Progenitor cell of endocrine pancreas (in vitro differentiated cells): Measurements from ENCODE around the gene KCNK13. TPM values are rescaled to one million over a fixed set of nuclear protein-coding genes. Genes with fewer than 3 reads are reported as not detected.
"Not testable (repeated sequence)": the region's sequence is repeated elsewhere in the genome, so short reads cannot be mapped to it uniquely, and the experiment has no call there.

Experiments used
- DNase-seq: peaks from one replicate; pipeline ENCODE4 v3.0.0; 2021; ENCODE audit warnings: low spot score; ENCODE audit not compliant: unreplicated experiment
- H3K27ac Mint-ChIP-seq: 2 replicates; pipeline ENCODE4 v1.8.0; 2021; ENCODE audit warnings: mild to moderate bottlenecking, moderate library complexity, mixed read lengths
- H3K27me3 Mint-ChIP-seq: 2 replicates; pipeline ENCODE4 v1.8.0; 2021; ENCODE audit warnings: mixed read lengths
- H3K36me3 Mint-ChIP-seq: 2 replicates; pipeline ENCODE4 v1.8.0; 2022; ENCODE audit warnings: mixed read lengths; ENCODE audit not compliant: insufficient read depth
- H3K4me1 Mint-ChIP-seq: 2 replicates; pipeline ENCODE4 v1.8.0; 2021; ENCODE audit warnings: low read depth, mixed read lengths
- H3K4me3 Mint-ChIP-seq: 2 replicates; pipeline ENCODE4 v1.8.0; 2021; ENCODE audit warnings: low read depth, mild to moderate bottlenecking, moderate library complexity, mixed read lengths
- H3K9me3 Mint-ChIP-seq: 2 replicates; pipeline ENCODE4 v1.8.0; 2021; ENCODE audit warnings: low read depth, mixed read lengths
- CTCF ChIP-seq: fragments of 200-600 bp; sonication (generic); IDR thresholded peaks from one replicate; pipeline ENCODE4 v1.5.0; 2021; ENCODE audit warnings: antibody characterized with exemption, mild to moderate bottlenecking; ENCODE audit not compliant: unreplicated experiment
- total RNA-seq: library from RNA; stranded (reverse); gene quantifications from 2 replicates; pipeline ENCODE4 v1.2.1, GENCODE V29; 2021

Gene KCNK13
- total RNA-seq, 1 donor from 2014 or later, result not detected

GRCh38 chr14:90204516-90204915 is 142.7 kb downstream of the KCNK13 start:
- no peak overlapping the region for H3K27ac Mint-ChIP-seq
- DNase-seq, result no peak
- no peak overlapping the region for H3K4me3 Mint-ChIP-seq
- H3K36me3 Mint-ChIP-seq, result no peaks in the 10 kb centered on the region
- no peaks in the 10 kb centered on the region for H3K27me3 Mint-ChIP-seq
- H3K4me1 Mint-ChIP-seq, result no peaks in the 10 kb centered on the region
- H3K9me3 Mint-ChIP-seq, result peaks cover 9% of the 10 kb centered on the region
- TF ChIP-seq CTCF, result no peak

DNA sequence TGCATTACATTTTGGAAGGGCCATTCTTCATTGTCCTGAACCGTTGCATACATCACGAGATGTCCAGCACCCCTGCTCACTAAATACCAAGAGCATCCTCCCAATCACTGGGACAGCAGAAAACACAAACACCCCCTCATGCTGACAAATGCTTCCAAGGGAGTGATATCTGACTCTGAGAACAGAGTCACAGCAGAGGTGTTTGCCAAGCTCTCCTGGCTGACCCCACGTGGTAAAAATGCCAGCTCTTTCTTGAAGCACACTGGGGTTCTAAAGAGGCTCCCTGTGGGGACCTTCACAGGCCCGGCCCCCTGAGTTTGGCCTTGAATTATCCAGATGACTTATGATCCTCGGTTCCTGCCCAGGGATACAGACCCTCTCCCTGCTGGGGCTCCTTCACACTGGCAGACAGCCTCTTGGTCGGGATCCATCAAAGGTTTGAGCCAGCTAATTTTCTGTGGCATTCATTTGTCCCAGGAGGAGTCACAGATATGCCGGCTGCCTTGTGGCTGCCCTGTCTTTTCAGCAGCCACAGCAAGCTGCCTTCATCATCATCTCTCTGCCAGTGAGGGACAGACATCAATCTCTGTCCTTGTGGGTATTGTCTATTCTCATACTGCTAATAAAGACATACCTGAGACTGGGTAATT is 151.4 kb downstream of the KCNK13 start:
- no peak for DNase-seq
- Mint-ChIP-seq H3K9me3 (peaks cover 11% of the 10 kb centered on the region), H3K36me3 (no peaks in the 10 kb centered on the region), H3K27me3 (no peaks in the 10 kb centered on the region), H3K4me1 (no peaks in the 10 kb centered on the region), H3K27ac (no peak overlapping the region), H3K4me3 (no peak overlapping the region)
- no peak for TF ChIP-seq CTCF

- Mint-ChIP-seq H3K27me3 (peaks cover 6% of the 10 kb centered on the region), H3K36me3 (no peaks in the 10 kb centered on the region), H3K27ac (no peak overlapping the region), H3K9me3 (peaks cover 5% of the 10 kb centered on the region), H3K4me1 (no peaks in the 10 kb centered on the region), H3K4me3 (no peak overlapping the region)
- no peak for TF ChIP-seq CTCF
- no peak for DNase-seq
Measured at GRCh38 chr14:90228478-90228877, 166.7 kb downstream of the KCNK13 start.

DNA sequence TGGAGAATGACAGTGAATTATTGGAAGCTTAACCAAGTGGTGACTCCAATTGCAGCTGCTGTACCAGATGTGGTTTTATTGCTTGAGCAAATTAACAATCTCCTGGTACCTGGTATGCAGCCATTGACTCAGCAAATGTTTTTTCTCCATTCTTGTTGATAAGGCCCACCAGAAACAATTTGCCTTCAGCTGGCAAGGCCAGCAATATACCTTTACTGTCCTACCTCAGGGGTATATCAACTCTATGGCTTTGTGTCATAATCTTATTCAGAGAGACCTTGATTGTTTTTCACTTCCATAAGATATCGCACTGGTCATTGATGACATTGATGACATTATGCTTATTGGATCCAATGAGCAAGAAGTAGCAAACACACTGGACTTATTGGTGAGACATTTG is 168.1 kb downstream of the KCNK13 start:
- peaks cover 12% of the 10 kb centered on the region for H3K27me3 Mint-ChIP-seq
- H3K36me3 Mint-ChIP-seq, H3K9me3 Mint-ChIP-seq, DNase-seq, H3K27ac Mint-ChIP-seq, H3K4me1 Mint-ChIP-seq, H3K4me3 Mint-ChIP-seq: not testable (repeated sequence)

Other genes starting within 250 kb of the KCNK13 start
- 18.1 and 20.8 TPM in 2 replicates for gene EFCAB11, start 107.3 kb upstream of the KCNK13 start, total RNA-seq
- 45.9 and 46.6 TPM in 2 replicates for gene TDP1, start 106.1 kb upstream of the KCNK13 start, total RNA-seq
- gene PSMC1, start 194.6 kb downstream of the KCNK13 start, total RNA-seq, result 96.2 and 96.8 TPM in 2 replicates